Keratinocyte (primary cell): ENCODE results near the gene CBLL1. TPM values are rescaled to one million over a fixed set of nuclear protein-coding genes. Genes with fewer than 3 reads are reported as not detected.

Experiments used
- DNase-seq: peaks from one replicate; pipeline ENCODE4 v3.0.0-alpha.2; 2011; ENCODE audit warnings: low read depth, missing footprints, low spot score
- FAIRE-seq: peaks from 2 replicates; lab custom pipeline; 2011; peaks lifted over from hg19 to GRCh38; lab: Jason Lieb, UNC
- H2AFZ ChIP-seq: 2 replicates; pipeline ENCODE4 v1.6.0; 2012; ENCODE audit warnings: low read length, control low read depth, inconsistent platforms; ENCODE audit not compliant: control insufficient read depth
- H3K27ac ChIP-seq: 2 replicates; pipeline ENCODE4 v1.5.1; 2011; ENCODE audit warnings: low read length; ENCODE audit not compliant: control insufficient read depth, insufficient read depth
- H3K27me3 ChIP-seq: 3 replicates; pipeline ENCODE4 v1.6.0; 2011; ENCODE audit warnings: low read length; ENCODE audit not compliant: control insufficient read depth, insufficient read depth; ENCODE audit errors: extremely low read depth
- H3K36me3 ChIP-seq, 2 experiments: 2 replicates in 1 of 2; 3 replicates in 1 of 2; pipeline ENCODE4 v1.5.1; 2011; ENCODE audit warnings: low read length in 2 of 2, mild to moderate bottlenecking in 1 of 2; ENCODE audit not compliant: control insufficient read depth in 2 of 2, insufficient read depth in 2 of 2; ENCODE audit errors: extremely low read depth in 1 of 2
- H3K4me1 ChIP-seq: 3 replicates; pipeline ENCODE4 v1.5.1; 2011; ENCODE audit warnings: low read length; ENCODE audit not compliant: control insufficient read depth, insufficient read depth; ENCODE audit errors: extremely low read depth
- H3K4me2 ChIP-seq: 3 replicates; pipeline ENCODE4 v1.6.0; 2011; ENCODE audit warnings: low read depth, low read length; ENCODE audit not compliant: control insufficient read depth, insufficient read depth; ENCODE audit errors: extremely low read depth
- H3K4me3 ChIP-seq, 3 experiments: fragments of 200-600 bp in 1 of 3; sonication (generic) in 1 of 3; 2 replicates in 2 of 3; 3 replicates in 1 of 3; pipeline ENCODE4 v1.5.1; 2011 to 2016; ENCODE audit warnings: low read length in 3 of 3, mild to moderate bottlenecking in 3 of 3, control low read depth in 2 of 3, inconsistent platforms in 1 of 3, low read depth in 1 of 3, mixed read lengths in 1 of 3, mixed run types in 1 of 3, moderate library complexity in 1 of 3; ENCODE audit not compliant: control insufficient read depth in 2 of 3, insufficient read depth in 2 of 3; ENCODE audit errors: extremely low read depth in 1 of 3
- H3K79me2 ChIP-seq: 2 replicates; pipeline ENCODE4 v1.6.0; 2012; ENCODE audit warnings: low read length; ENCODE audit not compliant: control insufficient read depth, insufficient read depth
- H3K9ac ChIP-seq: 3 replicates; pipeline ENCODE4 v1.6.0; 2011; ENCODE audit warnings: low read length; ENCODE audit not compliant: control insufficient read depth, insufficient read depth; ENCODE audit errors: extremely low read depth
- H3K9me1 ChIP-seq: 3 replicates; pipeline ENCODE4 v1.6.0; 2011; ENCODE audit warnings: low read length; ENCODE audit not compliant: control insufficient read depth, insufficient read depth; ENCODE audit errors: extremely low read depth
- H3K9me3 ChIP-seq: 2 replicates; pipeline ENCODE4 v1.5.1; 2012; ENCODE audit warnings: low read depth, low read length; ENCODE audit not compliant: control insufficient read depth
- H4K20me1 ChIP-seq: 3 replicates; pipeline ENCODE4 v1.6.0; 2011; ENCODE audit warnings: low read length; ENCODE audit not compliant: control insufficient read depth, insufficient read depth; ENCODE audit errors: extremely low read depth
- EZH2 ChIP-seq: IDR thresholded peaks from one replicate; pipeline ENCODE4 v1.6.1; 2012; ENCODE audit warnings: inconsistent platforms, mild to moderate bottlenecking, low read length, moderate library complexity
- dilution Hi-C: fragments of 300-500 bp; cut with MboI; formaldehyde crosslinking; loops from one replicate; pipeline ENCODE4 v1.7.0; 2020; ENCODE audit warnings: low sequenced_read_pairs; ENCODE audit not compliant: extremely low pct_ligation_motif_present
- polyA plus RNA-seq, 5 experiments: library from polyadenylated mRNA; depleted of rRNA in 3 of 5; stranded (reverse) in 3 of 5; stranded (forward) in 1 of 5; unstranded in 1 of 5; fragments of >200 nt; gene quantifications; 1 replicate in 1 of 5; 2 replicates in 3 of 5; 3 replicates in 1 of 5; pipeline versions ENCODE4 v1.2.1 to v1.2.3, GENCODE V29; 2011 to 2012; ENCODE audit warnings: missing spikeins in 2 of 5, low read depth in 1 of 5, low replicate concordance in 1 of 5
- TF ChIP-seq, protein P1 (sequence below), 3 experiments: IDR thresholded peaks in 1 of 3; conservative IDR thresholded peaks in 1 of 3; optimal IDR thresholded peaks in 1 of 3; 2 replicates in 2 of 3; 3 replicates in 1 of 3; pipeline versions ENCODE3 to v1.5.1; 2011; ENCODE audit warnings: low read length in 3 of 3, mild to moderate bottlenecking in 3 of 3, moderate library complexity in 2 of 3, control low read depth in 1 of 3, inconsistent platforms in 1 of 3; ENCODE audit not compliant: insufficient read depth in 2 of 3; ENCODE audit errors: extremely low read depth in 1 of 3

Gene CBLL1
- polyA plus RNA-seq, 1 donor (not counting 4 experiments of a cell fraction or from before 2014, with no cell fraction given), result 15.3 TPM

DNA sequence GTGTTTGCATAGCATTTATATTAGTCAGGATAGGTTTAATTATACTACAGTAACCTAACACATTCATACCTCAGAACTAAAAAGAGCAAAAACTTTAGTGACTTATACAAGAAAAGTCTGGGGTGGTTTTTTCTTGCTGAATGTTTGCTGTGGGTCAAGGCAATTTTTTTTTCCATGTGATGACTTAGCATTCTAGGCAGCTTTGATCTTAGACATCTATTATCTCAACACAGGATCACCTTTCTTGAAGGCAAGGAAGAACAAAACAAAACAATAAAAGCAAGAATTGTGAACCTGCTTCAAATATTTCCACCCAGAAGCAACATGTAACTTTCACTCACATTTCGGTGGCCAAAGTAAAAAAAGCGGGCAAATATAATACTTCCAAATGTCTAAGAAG, 20.7 kb upstream of the CBLL1 start:
- no peak overlapping the region for H2AFZ ChIP-seq
- DNase-seq, result no peak
- no peaks in the 10 kb centered on the region for H3K27me3 ChIP-seq
- dilution Hi-C loops, result no loop called here
- H3K4me2 ChIP-seq, result no peak overlapping the region
- no peaks in the 10 kb centered on the region for H3K4me1 ChIP-seq
- H3K36me3 ChIP-seq, result no peaks in the 10 kb centered on the region
- H3K27ac ChIP-seq, result no peak overlapping the region
- TF ChIP-seq, protein P1, sequence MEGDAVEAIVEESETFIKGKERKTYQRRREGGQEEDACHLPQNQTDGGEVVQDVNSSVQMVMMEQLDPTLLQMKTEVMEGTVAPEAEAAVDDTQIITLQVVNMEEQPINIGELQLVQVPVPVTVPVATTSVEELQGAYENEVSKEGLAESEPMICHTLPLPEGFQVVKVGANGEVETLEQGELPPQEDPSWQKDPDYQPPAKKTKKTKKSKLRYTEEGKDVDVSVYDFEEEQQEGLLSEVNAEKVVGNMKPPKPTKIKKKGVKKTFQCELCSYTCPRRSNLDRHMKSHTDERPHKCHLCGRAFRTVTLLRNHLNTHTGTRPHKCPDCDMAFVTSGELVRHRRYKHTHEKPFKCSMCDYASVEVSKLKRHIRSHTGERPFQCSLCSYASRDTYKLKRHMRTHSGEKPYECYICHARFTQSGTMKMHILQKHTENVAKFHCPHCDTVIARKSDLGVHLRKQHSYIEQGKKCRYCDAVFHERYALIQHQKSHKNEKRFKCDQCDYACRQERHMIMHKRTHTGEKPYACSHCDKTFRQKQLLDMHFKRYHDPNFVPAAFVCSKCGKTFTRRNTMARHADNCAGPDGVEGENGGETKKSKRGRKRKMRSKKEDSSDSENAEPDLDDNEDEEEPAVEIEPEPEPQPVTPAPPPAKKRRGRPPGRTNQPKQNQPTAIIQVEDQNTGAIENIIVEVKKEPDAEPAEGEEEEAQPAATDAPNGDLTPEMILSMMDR (optimal IDR thresholded peaks at IDR 0.05 in 1 of 3, IDR thresholded peaks at IDR 0.05 in 1 of 3, conservative IDR thresholded peaks at IDR 0.05 in 1 of 3; ENCODE audit: extremely low read depth in 1 of 3, insufficient read depth in 2 of 3, low read length in 3 of 3), result no peak
- no peak for TF ChIP-seq EZH2
- no peaks in the 10 kb centered on the region for H3K9me1 ChIP-seq
- H3K9me3 ChIP-seq, result no peaks in the 10 kb centered on the region
- no peaks in the 10 kb centered on the region for H3K79me2 ChIP-seq
- no peaks in the 10 kb centered on the region for H4K20me1 ChIP-seq
- no peak overlapping the region for H3K4me3 ChIP-seq
- no peak overlapping the region for H3K9ac ChIP-seq
- FAIRE-seq, result no peak

DNA sequence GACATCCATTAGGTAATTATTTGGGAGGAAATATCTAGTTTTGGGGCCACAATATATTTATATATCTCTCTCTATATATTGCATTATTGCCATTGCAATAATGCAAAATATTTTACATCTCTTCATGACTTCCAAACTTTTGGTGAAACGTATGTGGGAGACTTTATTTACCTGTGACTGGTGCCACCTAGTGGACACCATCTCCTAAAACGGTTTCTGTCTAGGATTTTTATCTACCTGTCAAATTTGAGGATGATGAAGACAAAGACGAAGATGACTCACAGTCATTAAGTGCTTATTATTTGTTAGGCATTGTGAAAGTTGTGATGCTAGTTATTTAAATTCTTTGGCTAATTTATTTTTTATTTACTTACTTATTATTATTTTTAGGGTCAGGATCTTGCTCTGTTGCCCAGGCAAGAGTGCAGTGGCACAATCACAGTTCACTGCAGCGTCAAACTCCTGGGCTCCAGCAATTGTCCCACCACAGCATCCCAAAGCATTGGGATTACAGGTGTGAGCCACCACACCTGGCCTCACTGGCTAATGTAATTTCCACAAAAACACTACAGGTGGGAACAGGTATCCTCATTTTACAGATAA, 18.7 kb upstream of the CBLL1 start:
- H3K9ac ChIP-seq, result no peak overlapping the region
- H4K20me1 ChIP-seq, result no peaks in the 10 kb centered on the region
- no peaks in the 10 kb centered on the region for H3K9me1 ChIP-seq
- H3K36me3 ChIP-seq, result no peaks in the 10 kb centered on the region
- dilution Hi-C loops, result no loop called here
- H3K9me3 ChIP-seq, result no peaks in the 10 kb centered on the region
- H3K27me3 ChIP-seq, result no peaks in the 10 kb centered on the region
- no peak overlapping the region for H3K27ac ChIP-seq
- H3K4me1 ChIP-seq, result no peaks in the 10 kb centered on the region
- H3K4me3 ChIP-seq, result no peak overlapping the region
- FAIRE-seq (peak; percentile 78), DNase-seq (peak; percentile 17)
- no peak overlapping the region for H3K4me2 ChIP-seq
- no peak overlapping the region for H2AFZ ChIP-seq
- TF ChIP-seq, protein P1 (optimal IDR thresholded peaks at IDR 0.05 in 1 of 3, IDR thresholded peaks at IDR 0.05 in 1 of 3, conservative IDR thresholded peaks at IDR 0.05 in 1 of 3; ENCODE audit: extremely low read depth in 1 of 3, insufficient read depth in 2 of 3, low read length in 3 of 3), result peak; percentile 38 to 54 (median 41)
- TF ChIP-seq EZH2, result no peak
- no peaks in the 10 kb centered on the region for H3K79me2 ChIP-seq
